Measurements from ENCODE around the gene RGS1. TPM values are rescaled to one million over a fixed set of nuclear protein-coding genes. Genes with fewer than 3 reads are reported as not detected.

Gene RGS1
- total RNA-seq, 6 donors from 2014 or later, result 30.1 to 96.0 (median 48.5) TPM

- Histone ChIP-seq H3K27me3 (no peaks in the 10 kb centered on the region), H3K4me1 (no peaks in the 10 kb centered on the region), H3K9me3 (peaks cover 0 to 7% (median 2%) of the 10 kb centered on the region in 4 donors), H3K27ac (no peak overlapping the region), H3K4me3 (no peak overlapping the region), H3K36me3 (no peaks in the 10 kb centered on the region)
- 88 to 95% methylated on average over 1 of the region's 1 CpG for WGBS, 2 donors
- DNase-seq (no peak), ATAC-seq (ENCODE audit: low FRiP score in 2 of 2) (no peak)
- no peak for TF ChIP-seq POLR2AphosphoS5 (IDR thresholded peaks at IDR 0.05)
- TF ChIP-seq CTCF (IDR thresholded peaks at IDR 0.05), result no peak
- no peak for TF ChIP-seq EP300 (IDR thresholded peaks at IDR 0.05)
- TF ChIP-seq POLR2A (IDR thresholded peaks at IDR 0.05), result no peak
Measured at GRCh38 chr1:192565946-192566345, 9.6 kb upstream of the RGS1 start.

GRCh38 chr1:192566657-192567056, 8.9 kb upstream of the RGS1 start:
- TF ChIP-seq CTCF (IDR thresholded peaks at IDR 0.05), result no peak
- no peak for TF ChIP-seq POLR2AphosphoS5 (IDR thresholded peaks at IDR 0.05)
- no peak for TF ChIP-seq EP300 (IDR thresholded peaks at IDR 0.05)
- TF ChIP-seq POLR2A (IDR thresholded peaks at IDR 0.05), result no peak
- H3K27ac ChIP-seq, result no peak overlapping the region
- no peaks in the 10 kb centered on the region for H3K27me3 ChIP-seq
- WGBS, 2 donors, result 85 to 88% methylated on average over 3 of the region's 3 CpGs
- DNase-seq (no peak), ATAC-seq (ENCODE audit: low FRiP score in 2 of 2) (peak in 1 of 2 donors; percentile 29)
- H3K4me3 ChIP-seq, result no peak overlapping the region
- no peaks in the 10 kb centered on the region for H3K4me1 ChIP-seq
- H3K36me3 ChIP-seq, result no peaks in the 10 kb centered on the region
- peaks cover 0 to 7% (median 2%) of the 10 kb centered on the region in 4 donors for H3K9me3 ChIP-seq

GRCh38 chr1:192568063-192568462, 7.5 kb upstream of the RGS1 start:
- peaks cover 0 to 7% (median 2%) of the 10 kb centered on the region in 4 donors for H3K9me3 ChIP-seq
- ATAC-seq (ENCODE audit: low FRiP score in 2 of 2), result no peak
- TF ChIP-seq CTCF (IDR thresholded peaks at IDR 0.05) (no peak), EP300 (IDR thresholded peaks at IDR 0.05) (no peak), POLR2AphosphoS5 (IDR thresholded peaks at IDR 0.05) (no peak), POLR2A (IDR thresholded peaks at IDR 0.05) (no peak)
- no peaks in the 10 kb centered on the region for H3K27me3 ChIP-seq
- 92 to 100% methylated on average over 1 of the region's 1 CpG for WGBS, 2 donors
- H3K4me3 ChIP-seq, result no peak overlapping the region
- no peaks in the 10 kb centered on the region for H3K36me3 ChIP-seq
- no peak overlapping the region for H3K27ac ChIP-seq
- H3K4me1 ChIP-seq, result no peaks in the 10 kb centered on the region
- DNase-seq, result no peak

- no peak overlapping the region for H3K4me3 ChIP-seq
- 72 to 74% methylated on average over 2 of the region's 2 CpGs for WGBS, 2 donors
- H3K27me3 ChIP-seq, result no peaks in the 10 kb centered on the region
- H3K4me1 ChIP-seq, result no peaks in the 10 kb centered on the region
- DNase-seq (no peak), ATAC-seq (ENCODE audit: low FRiP score in 2 of 2) (no peak)
- H3K9me3 ChIP-seq, result peaks cover 0 to 7% (median 2%) of the 10 kb centered on the region in 4 donors
- H3K27ac ChIP-seq, result no peak overlapping the region
- TF ChIP-seq POLR2A (IDR thresholded peaks at IDR 0.05) (no peak), EP300 (IDR thresholded peaks at IDR 0.05) (no peak), POLR2AphosphoS5 (IDR thresholded peaks at IDR 0.05) (no peak)
- no peaks in the 10 kb centered on the region for H3K36me3 ChIP-seq
Measured at GRCh38 chr1:192571668-192572067, 3.9 kb upstream of the RGS1 start.

GRCh38 chr1:192573499-192573898, 2.1 kb upstream of the RGS1 start:
- 81 to 85% methylated on average over 1 of the region's 1 CpG for WGBS, 2 donors
- H3K36me3 ChIP-seq, result no peaks in the 10 kb centered on the region
- peaks cover 0 to 7% (median 2%) of the 10 kb centered on the region in 4 donors for H3K9me3 ChIP-seq
- TF ChIP-seq EP300 (IDR thresholded peaks at IDR 0.05), result no peak
- TF ChIP-seq POLR2A (IDR thresholded peaks at IDR 0.05), result no peak
- no peak for TF ChIP-seq POLR2AphosphoS5 (IDR thresholded peaks at IDR 0.05)
- TF ChIP-seq CTCF (IDR thresholded peaks at IDR 0.05), result no peak
- H3K27ac ChIP-seq, result no peak overlapping the region
- peak in 1 of 2 donors; percentile 57 for ATAC-seq (ENCODE audit: low FRiP score in 2 of 2)
- no peaks in the 10 kb centered on the region for H3K4me1 ChIP-seq
- H3K4me3 ChIP-seq, result no peak overlapping the region
- H3K27me3 ChIP-seq, result no peaks in the 10 kb centered on the region
- no peak for DNase-seq
